Fibroblast of lung (primary cell): ENCODE data around the gene MAGEC3.

Source experiments
- CTCF ChIP-seq, 2 donors: IDR thresholded peaks in 1 of 2; conservative IDR thresholded peaks in 1 of 2; 1 replicate in 1 of 2; 2 replicates in 1 of 2; pipeline ENCODE4 v1.5.1; 2011 to 2012; ENCODE audit warnings: low read length in 2 of 2, control low read depth in 1 of 2, inconsistent platforms in 1 of 2, low read depth in 1 of 2, mild to moderate bottlenecking in 1 of 2
- EZH2 ChIP-seq: IDR thresholded peaks from 2 replicates; pipeline ENCODE4 v1.5.1; 2012; ENCODE audit warnings: low read length, control low read depth, mild to moderate bottlenecking; ENCODE audit errors: missing control alignments

GRCh38 chrX:141897690-141898089 is 59.6 kb downstream of the MAGEC3 start:
- TF ChIP-seq CTCF (conservative IDR thresholded peaks at IDR 0.05 in 1 of 2, IDR thresholded peaks at IDR 0.05 in 1 of 2; ENCODE audit: low read depth in 1 of 2, low read length in 2 of 2) (no peak), EZH2 (no peak)
